ENCODE data around the gene LRR1. TPM values are rescaled to one million over a fixed set of nuclear protein-coding genes. Genes with fewer than 3 reads are reported as not detected.

The LRR1 gene
- polyA plus RNA-seq, 1 experiment = 12.8 TPM

DNA sequence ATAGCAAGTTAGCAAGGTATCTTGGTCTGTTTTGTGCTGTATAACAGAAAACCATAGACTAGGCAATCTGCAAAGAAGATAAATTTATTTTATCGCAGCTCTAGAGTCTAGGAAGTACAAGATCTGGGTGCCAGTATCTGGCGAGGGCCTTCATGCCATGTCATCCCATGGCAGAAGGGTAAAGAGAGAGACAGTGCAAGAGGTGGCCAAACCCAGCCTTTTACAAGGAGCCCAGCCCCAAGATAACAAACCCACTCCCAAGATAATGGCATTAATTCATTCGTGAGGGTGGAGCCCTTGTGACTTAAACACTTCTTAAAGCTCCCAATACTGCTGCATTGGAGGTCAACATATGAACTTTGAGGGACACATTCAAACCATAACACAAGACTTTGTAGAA is 29.5 kb upstream of the LRR1 start:
- Histone ChIP-seq H3K9me3 (ENCODE audit: control insufficient read depth, insufficient read depth, low read length) (no peaks in the 10 kb centered on the region), H3K4me3 (ENCODE audit: low read depth, low read length) (no peak overlapping the region), H3K27me3 (ENCODE audit: control insufficient read depth, insufficient read depth, low read length) (no peaks in the 10 kb centered on the region), H3K27ac (ENCODE audit: low read depth, low read length) (no peak overlapping the region)
- DNase-seq (ENCODE audit: low read depth, low spot score) = no peak
- ChIA-PET POLR2A (no interaction called here), CTCF (no interaction called here)
- TF ChIP-seq, protein P1, sequence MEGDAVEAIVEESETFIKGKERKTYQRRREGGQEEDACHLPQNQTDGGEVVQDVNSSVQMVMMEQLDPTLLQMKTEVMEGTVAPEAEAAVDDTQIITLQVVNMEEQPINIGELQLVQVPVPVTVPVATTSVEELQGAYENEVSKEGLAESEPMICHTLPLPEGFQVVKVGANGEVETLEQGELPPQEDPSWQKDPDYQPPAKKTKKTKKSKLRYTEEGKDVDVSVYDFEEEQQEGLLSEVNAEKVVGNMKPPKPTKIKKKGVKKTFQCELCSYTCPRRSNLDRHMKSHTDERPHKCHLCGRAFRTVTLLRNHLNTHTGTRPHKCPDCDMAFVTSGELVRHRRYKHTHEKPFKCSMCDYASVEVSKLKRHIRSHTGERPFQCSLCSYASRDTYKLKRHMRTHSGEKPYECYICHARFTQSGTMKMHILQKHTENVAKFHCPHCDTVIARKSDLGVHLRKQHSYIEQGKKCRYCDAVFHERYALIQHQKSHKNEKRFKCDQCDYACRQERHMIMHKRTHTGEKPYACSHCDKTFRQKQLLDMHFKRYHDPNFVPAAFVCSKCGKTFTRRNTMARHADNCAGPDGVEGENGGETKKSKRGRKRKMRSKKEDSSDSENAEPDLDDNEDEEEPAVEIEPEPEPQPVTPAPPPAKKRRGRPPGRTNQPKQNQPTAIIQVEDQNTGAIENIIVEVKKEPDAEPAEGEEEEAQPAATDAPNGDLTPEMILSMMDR (IDR thresholded peaks at IDR 0.05; ENCODE audit: low read depth, low read length) = no peak

DNA sequence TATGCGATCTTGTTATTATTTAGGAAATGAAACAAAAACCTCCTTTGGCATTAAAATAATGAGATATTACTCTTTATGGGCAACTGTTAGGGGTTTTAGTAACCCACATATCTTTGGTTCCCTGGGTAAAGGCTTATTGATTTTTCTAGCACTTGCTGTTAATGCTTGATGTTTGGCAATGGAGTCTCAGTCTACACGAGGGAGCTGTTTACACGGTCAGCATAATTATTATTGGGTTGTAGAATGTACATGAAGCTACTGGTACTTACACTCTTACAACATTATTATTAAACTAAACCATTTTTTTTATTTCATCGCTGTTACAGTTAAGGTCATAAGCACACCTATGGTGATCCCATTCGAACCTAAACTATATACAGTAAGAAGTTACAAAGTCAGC is 24.7 kb upstream of the LRR1 start:
- TF ChIP-seq, protein P1 (IDR thresholded peaks at IDR 0.05; ENCODE audit: low read depth, low read length) = no peak
- ChIA-PET POLR2A (no interaction called here), CTCF (interaction anchor here (1.7 kb wide), 1 partner anchor 113 kb away, joined by 6 read pairs; no protein-coding TSS in a partner anchor)
- Histone ChIP-seq H3K4me3 (ENCODE audit: low read depth, low read length) (no peak overlapping the region), H3K27me3 (ENCODE audit: control insufficient read depth, insufficient read depth, low read length) (no peaks in the 10 kb centered on the region), H3K9me3 (ENCODE audit: control insufficient read depth, insufficient read depth, low read length) (no peaks in the 10 kb centered on the region), H3K27ac (ENCODE audit: low read depth, low read length) (no peak overlapping the region)
- DNase-seq (ENCODE audit: low read depth, low spot score) = no peak

DNA sequence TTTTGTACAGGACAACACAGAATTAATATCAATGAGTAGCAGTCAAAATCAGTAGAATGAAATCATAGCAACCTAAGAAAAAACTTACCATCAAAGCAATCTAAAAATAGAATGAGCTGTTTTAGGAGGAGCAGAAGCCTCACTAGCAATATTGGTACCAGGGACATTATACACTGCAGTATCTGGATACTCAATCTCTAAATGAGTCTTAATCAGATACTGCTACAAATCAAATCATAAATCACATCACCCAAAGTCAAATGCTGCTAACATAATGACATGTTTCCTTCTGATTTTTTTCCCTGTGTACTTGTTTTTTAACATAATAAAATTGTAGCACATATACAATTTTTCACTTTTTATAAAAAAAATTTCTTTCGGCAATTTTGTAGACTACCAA is 20.6 kb upstream of the LRR1 start:
- ChIA-PET CTCF (interaction anchor here (0.9 to 1.4 kb wide), 2 partner anchors 9 to 117 kb away, joined by 3 to 4 read pairs; no protein-coding TSS in a partner anchor), POLR2A (no interaction called here)
- H3K4me3 ChIP-seq (ENCODE audit: low read depth, low read length) = no peak overlapping the region
- TF ChIP-seq, protein P1 (IDR thresholded peaks at IDR 0.05; ENCODE audit: low read depth, low read length) = no peak
- H3K27me3 ChIP-seq (ENCODE audit: control insufficient read depth, insufficient read depth, low read length) = no peaks in the 10 kb centered on the region
- no peak for DNase-seq (ENCODE audit: low read depth, low spot score)
- no peaks in the 10 kb centered on the region for H3K9me3 ChIP-seq (ENCODE audit: control insufficient read depth, insufficient read depth, low read length)
- H3K27ac ChIP-seq (ENCODE audit: low read depth, low read length) = no peak overlapping the region

DNA sequence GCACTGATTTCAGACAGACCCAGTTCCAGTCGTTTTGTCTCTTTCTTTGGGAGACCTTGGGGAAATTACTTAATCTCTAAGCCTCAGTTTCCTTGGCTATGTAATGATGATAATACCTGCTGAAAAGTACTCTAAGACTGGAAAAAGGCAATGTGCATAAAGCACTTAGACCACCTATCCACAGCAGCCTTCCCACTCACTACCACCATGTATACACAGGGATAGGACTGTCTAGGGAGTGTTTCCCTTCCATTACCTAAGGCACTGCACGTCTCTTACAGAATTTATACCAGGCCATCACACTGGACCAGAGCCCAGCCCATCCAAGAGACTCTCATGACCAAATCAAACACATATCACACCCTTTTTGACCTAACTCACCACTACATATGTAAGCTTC is 18.9 kb upstream of the LRR1 start:
- POLR2A ChIA-PET = no interaction called here
- H3K27me3 ChIP-seq (ENCODE audit: control insufficient read depth, insufficient read depth, low read length) = no peaks in the 10 kb centered on the region
- TF ChIP-seq, protein P1 (IDR thresholded peaks at IDR 0.05; ENCODE audit: low read depth, low read length) = no peak
- H3K27ac ChIP-seq (ENCODE audit: low read depth, low read length) = no peak overlapping the region
- CTCF ChIA-PET = interaction anchor here (1.5 kb wide), 1 partner anchor 118 kb away, joined by 10 read pairs; no protein-coding TSS in a partner anchor
- no peak for DNase-seq (ENCODE audit: low read depth, low spot score)
- no peak overlapping the region for H3K4me3 ChIP-seq (ENCODE audit: low read depth, low read length)
- H3K9me3 ChIP-seq (ENCODE audit: control insufficient read depth, insufficient read depth, low read length) = no peaks in the 10 kb centered on the region

DNA sequence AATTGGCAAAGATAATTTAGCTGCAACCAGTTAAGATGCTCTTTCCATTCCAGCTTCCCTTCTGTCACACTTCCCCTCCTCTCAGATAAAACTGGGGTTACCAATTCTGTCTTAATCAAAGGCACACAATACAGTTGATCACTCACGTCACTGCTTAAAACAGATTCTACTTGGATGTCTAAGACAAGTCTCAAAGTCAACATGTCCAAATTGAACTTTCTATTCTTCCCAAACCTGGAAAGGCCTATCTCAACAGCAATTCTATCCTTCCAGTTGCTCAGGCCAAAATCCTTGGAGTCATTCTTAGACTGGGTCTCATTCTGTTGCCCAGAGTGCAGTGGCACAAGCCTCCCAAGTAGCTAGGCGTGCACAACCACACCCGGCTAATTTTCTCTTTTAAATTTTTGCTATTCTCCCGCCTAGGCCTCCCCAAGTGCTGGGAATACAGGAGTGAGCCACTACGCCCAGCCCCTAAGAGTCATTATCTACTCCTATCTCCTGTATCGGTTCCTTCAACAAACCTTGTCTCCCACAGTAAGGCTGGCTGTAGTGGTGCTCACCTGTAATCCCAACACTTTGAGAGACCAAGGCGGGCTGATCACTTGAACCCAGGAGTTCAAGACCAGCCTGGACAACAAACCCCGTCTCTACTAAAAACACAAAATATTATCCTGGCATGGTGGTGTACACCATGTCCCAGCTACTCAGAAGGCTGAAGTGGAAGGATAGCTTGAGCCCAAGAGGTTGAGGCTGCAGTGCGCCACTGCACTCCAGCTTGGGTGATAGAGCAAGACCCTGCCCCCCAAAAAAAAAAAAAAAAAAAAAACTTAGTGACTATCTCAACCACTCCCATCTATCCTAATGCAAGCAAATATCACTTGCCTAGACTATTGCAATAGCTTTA is 17.3 kb upstream of the LRR1 start:
- ChIA-PET POLR2A (interaction anchor here (0.6 kb wide), 1 partner anchor 164 kb away, joined by 3 read pairs; no protein-coding TSS in a partner anchor), CTCF (interaction anchor here (1.5 kb wide), 1 partner anchor 120 kb away, joined by 10 read pairs; no protein-coding TSS in a partner anchor)
- Histone ChIP-seq H3K27me3 (ENCODE audit: control insufficient read depth, insufficient read depth, low read length) (no peaks in the 10 kb centered on the region), H3K27ac (ENCODE audit: low read depth, low read length) (no peak overlapping the region), H3K4me3 (ENCODE audit: low read depth, low read length) (no peak overlapping the region), H3K9me3 (ENCODE audit: control insufficient read depth, insufficient read depth, low read length) (no peaks in the 10 kb centered on the region)
- TF ChIP-seq, protein P1 (IDR thresholded peaks at IDR 0.05; ENCODE audit: low read depth, low read length) = no peak
- no peak for DNase-seq (ENCODE audit: low read depth, low spot score)

Data from AG04450 (cell line).